ENCODE results near the gene OR2B6. TPM values are rescaled to one million over a fixed set of nuclear protein-coding genes. Genes with fewer than 3 reads are reported as not detected.
"Not testable (repeated sequence)": the region's sequence is repeated elsewhere in the genome, so short reads cannot be mapped to it uniquely, and the experiment has no call there.

Gene OR2B6
- not detected for total RNA-seq

DNA sequence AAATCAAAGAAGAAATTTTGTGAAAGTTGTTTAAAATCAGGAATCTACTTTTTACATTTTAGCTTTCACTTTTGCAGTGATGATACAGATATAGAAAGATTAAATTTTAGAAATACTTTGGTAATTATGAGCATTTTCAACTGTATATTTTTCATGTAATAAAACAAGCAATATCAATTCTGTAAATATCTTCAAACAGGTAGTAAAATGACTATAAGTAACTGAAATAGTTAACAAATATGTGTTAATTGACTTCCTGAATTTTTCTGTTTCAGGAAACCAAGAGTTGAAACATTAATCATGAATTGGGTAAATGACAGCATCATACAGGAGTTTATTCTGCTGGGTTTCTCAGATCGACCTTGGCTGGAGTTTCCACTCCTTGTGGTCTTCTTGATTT lies at the start of gene OR2B6:
TSS of gene OR2B6 (plus strand) at position 301 of the 400 bp plus-strand sequence. CDS start at position 301, 0 bp downstream.
- DNase-seq (ENCODE audit: low spot score) = no peak

DNA sequence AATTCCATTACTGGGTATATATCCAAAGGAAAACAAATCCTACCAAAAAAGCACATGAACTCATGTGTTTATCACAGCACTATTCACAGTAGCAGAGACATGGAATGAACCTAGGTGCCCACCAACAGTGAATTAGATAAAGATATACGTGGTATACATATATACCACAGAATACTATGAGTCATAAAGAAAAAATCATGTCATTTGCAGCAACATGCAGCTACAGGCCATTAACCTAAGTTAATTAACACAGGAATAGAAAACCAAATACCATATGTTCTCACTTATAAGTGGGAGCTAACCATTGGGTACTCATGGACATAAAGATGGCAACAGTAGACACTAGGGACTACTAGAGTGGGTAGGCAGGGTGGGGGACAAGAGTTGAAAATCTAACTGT lies 49.0 kb upstream of the OR2B6 start:
- no peak for DNase-seq (ENCODE audit: low spot score)

DNA sequence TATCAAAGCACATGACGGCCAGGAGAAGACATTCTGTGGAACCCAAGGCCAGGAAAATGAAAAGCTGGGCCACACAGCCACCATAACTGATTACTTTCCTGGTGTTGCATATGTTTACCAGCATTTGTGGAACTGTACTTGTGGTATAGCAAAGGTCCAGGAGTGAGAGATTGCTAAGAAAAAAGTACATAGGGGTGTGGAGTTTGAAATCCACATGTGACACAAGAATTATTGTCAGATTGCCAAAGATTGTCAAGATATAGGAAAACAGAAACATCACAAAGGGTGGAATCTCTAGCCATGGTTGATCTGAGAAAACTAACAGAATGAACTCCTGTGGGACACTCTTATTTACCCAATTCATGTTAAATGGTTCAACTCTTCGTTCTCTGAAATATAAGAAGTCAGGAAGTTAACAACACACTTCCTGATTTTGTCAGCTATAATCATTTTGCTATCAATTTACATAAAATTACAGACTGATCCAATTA lies 45.0 kb upstream of the OR2B6 start, which contains the start of gene OR2B2:
TSS of gene OR2B2 (minus strand) at position 441 of the 491 bp plus-strand sequence. CDS start at position 364, 77 bp downstream.
- DNase-seq (ENCODE audit: low spot score) = no peak

DNA sequence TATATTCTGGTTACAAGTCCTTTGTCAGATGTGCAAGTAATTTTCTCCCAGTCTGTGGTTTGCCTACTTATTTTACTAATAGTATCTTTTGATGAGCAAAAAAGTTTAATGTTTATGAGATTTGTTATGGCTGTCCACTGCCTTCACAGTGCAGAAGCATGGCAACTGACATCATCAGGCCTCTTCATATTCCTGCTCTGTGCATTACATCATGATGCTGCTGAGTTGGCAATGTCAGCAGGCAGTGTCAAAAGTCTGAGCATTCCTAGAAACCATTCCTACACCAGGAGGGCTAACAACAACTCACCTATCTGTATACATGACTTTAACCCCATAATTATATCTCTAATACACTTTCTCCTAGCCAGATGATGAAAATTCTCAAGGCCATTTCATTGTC lies 34.1 kb upstream of the OR2B6 start:
- DNase-seq (ENCODE audit: low spot score) = no peak

DNA sequence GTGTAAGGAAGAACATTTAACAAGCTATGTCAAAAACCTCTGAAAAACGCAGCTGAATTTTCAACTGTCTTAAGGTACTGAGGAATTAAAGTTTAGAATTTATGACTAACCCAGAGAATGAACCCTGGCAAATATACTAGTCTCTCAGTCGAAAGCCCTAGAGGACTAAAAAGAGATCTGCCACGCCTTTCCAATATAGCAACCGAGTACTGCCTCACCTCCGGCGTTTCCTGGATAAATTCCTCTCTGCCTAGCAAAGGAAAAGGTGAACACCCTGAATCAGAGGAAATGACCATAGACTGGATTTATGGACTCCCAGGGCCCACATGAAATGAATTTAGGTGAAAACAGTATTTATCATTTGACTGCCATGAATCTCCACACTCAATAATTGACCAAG lies 32.9 kb upstream of the OR2B6 start:
- no peak for DNase-seq (ENCODE audit: low spot score)

DNA sequence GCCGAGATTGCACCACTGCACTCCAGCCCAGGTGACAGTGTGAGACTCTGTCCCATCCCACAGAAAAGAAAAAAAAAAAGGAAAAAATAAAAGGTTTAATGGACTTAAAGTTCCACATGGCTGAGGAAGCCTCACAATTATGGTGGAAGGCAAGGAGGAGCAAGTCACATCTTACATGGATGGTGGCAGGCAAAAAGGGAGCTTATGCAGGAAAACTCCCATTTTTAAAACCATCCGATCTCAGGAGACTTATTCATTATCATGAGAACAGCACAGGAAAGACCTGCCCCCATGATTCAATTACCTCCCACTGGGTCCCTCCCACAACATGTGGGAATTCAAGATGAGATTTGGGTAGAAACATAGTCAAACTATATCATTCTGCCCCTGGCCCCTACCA lies 29.0 kb upstream of the OR2B6 start:
- DNase-seq (ENCODE audit: low spot score) = not testable (repeated sequence)

DNA sequence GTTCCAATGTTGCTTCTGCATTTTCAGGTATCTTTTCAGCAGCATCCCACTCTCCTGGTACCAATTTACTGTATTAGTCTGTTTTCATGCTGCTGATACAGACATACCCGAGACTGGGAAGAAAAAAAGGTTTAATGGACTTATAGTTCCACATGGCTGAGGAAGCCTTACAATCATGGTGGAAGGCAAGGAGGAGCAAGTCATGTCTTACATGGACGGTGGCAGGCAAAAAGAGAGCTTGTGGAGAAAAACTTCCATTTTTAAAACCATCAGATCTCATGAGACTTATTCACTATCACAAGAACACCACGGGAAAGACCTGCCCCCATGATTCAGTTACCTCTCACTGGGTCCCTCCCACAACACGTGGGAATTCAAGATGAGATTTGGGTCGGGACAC lies 27.1 kb upstream of the OR2B6 start:
- not testable (repeated sequence) for DNase-seq (ENCODE audit: low spot score)

DNA sequence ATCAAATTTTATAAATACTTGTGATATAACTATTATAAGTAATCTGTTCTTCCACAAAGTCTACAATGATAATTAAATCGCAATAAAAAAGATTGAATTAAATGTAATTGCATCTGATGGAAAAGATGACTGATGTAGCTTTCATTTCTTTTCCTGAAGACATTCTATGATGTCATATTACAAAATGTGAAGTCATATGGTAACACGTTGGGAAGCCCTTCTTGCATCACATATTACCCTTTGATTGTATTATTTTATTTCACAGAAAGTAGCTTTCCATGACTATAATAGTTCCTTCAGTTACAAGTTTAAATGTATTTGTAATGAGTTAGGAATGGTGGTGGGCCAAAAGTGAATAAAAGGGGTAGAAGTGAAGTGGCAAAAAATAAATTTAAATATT lies 25.8 kb upstream of the OR2B6 start:
- DNase-seq (ENCODE audit: low spot score) = no peak

DNA sequence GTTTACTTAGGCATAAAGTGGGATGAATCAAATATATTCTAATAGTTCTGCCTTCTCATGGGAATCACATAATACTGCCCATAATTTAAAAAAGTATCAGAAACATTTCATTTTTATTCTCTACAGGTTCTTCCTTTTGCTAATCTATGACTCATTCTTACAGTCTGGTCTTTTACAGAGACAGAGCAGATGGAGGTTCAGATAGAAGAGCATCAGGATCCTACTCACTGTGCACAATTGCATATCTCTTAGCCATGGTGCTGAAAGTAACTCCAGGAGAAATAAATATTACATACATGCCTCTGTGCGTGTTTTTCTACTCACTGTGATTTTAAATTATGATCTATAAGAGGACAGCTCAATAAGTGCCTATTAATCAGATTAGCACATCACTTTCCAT lies 16.3 kb upstream of the OR2B6 start:
- no peak for DNase-seq (ENCODE audit: low spot score)

DNA sequence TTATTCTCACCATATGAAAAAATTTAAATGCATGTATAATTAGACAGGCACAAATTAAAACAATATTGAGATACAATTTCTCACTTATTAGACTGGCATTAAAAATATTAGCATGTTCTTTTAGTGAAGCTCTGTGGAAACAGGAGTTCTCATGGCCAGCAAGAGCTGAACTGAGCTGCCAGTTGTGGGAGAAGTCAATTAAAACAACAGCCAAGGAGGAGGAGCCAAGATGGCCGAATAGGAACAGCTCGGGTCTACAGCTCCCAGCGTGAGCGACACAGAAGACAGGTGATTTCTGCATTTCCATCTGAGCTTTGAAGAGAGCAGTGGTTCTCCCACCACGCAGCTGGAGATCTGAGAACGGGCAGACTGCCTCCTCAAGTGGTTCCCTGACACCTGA lies 14.0 kb upstream of the OR2B6 start:
- DNase-seq (ENCODE audit: low spot score) = not testable (repeated sequence)

DNA sequence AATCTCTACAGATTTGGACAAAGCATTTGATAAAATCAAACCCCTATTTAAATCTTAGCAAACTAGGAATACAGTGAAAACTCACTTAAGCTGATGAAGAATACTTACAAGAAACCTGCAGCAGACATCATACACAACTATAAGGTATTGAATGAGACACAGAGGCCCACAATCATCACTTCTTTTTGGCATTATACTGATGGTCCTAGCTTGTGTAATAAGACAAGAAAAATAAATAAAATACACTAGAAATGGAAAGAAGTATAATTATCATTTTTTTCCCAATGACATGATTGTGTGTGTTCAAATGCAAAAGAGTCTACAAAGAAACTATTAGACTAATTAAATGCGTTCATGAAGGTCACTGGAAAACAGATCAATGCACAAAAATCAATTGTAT lies 8.8 kb upstream of the OR2B6 start:
- DNase-seq (ENCODE audit: low spot score) = no peak

DNA sequence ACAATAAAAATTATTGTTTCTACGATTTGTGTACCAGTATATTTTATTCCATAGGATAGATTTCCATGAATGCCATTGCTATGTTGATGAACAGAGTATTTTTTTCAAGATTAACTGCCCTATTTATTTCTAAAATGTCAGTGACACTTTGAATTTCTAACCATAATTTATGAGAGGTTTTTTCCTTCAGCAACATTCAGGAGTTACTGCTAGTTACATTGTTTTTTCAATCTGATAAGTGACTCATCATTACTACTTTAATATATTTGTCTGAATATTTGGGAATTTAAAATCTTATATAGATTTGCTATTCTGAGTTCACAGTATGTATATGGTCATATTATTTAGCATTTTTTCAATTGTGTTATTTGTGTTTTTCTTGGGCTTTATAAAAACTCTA lies 6.0 kb upstream of the OR2B6 start:
- DNase-seq (ENCODE audit: low spot score) = no peak

DNA sequence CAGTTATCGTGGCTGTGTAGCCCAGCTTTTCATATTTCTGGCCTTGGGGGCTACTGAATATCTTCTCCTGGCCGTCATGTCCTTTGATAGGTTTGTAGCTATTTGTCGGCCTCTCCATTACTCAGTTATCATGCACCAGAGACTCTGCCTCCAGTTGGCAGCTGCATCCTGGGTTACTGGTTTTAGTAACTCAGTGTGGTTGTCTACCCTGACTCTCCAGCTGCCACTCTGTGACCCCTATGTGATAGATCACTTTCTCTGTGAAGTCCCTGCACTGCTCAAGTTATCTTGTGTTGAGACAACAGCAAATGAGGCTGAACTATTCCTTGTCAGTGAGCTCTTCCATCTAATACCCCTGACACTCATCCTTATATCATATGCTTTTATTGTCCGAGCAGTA lies 475 bp downstream of the OR2B6 start:
- no peak for DNase-seq (ENCODE audit: low spot score)

DNA sequence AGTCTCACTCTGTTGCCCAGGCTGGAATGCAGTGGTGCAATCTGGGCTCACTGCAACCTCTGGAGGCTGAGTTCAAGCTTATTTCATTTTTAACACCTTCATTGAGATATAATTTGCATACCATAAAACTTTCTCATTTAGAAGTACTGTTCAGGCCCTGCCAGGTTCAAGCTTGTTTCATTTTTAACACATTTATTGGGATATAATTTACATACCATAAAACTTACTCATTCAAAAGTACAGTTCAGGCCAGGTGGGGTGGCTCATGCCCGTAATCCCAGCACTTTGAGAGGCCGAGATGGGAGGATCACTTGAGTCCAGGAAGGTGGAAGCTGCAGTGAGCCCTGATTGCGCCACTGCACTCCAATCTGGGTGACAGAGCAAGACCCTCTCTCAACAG lies 5.5 kb downstream of the OR2B6 start:
- DNase-seq (ENCODE audit: low spot score) = no peak

DNA sequence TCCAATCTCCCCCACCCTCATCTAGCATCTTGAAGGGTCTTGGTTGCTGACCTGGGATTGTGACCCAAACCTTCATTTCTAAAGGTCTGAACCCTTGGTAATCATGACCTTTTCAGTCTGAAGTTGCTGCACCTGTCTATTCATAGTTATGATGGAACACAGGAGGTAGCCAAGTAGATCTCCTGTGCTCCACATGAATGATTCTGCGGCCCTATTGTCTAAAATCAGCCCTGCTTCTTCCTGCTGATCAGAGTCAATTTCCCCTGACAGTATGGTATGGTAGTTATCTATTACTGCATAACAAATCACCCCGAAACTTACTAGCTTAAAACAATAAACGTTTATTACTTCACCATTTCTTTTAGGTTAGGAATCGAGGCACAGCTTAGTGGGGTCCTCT lies 9.0 kb downstream of the OR2B6 start:
- DNase-seq (ENCODE audit: low spot score) = no peak

DNA sequence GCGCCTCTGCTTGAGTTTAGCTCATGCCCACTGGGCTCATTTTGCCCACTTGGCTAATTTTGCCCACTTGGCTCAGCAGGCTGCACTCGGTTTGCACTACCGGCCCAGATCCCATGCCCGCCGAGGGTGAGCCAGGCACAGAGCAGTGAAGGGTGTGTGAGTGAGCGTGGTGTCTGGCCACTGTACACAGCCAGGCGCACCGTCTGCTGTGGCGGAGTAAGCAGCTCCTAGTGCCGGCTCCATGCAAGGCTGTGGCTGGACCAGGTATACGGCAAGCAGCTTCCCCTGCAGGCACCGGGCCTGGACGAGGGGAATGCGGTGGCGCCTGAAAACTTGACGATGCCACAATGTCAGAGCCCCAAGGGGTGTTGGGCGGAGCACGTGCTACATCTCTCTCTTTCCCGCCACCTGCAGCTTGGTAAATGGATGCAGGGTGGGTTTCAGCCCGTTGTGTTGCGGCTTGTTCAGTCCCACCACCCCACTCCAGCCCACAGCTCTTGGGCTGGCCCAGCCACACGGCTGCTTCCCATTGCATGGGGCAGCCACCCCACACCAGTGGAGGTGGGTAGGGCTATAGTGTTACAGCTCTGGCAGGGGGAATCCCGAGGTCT lies 9.9 kb downstream of the OR2B6 start:
- no peak for DNase-seq (ENCODE audit: low spot score)

DNA sequence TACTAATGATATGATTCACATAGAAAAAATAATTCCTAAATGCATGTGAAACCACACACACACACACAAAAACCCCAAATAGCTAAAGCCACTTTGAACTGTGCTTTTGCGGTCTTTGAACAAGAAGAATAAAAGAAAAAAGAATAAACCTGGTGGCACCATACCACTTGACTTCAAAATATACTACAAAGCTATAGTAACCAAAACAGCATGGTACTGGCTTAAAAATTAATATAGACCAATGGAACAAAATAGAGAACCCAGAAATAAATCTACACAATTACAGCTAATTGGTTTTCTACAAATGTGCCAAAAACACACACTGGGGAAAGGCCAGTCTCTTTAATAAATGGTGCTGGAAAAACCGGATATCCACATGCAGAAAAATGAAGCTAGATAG lies 13.4 kb downstream of the OR2B6 start:
- DNase-seq (ENCODE audit: low spot score) = no peak

DNA sequence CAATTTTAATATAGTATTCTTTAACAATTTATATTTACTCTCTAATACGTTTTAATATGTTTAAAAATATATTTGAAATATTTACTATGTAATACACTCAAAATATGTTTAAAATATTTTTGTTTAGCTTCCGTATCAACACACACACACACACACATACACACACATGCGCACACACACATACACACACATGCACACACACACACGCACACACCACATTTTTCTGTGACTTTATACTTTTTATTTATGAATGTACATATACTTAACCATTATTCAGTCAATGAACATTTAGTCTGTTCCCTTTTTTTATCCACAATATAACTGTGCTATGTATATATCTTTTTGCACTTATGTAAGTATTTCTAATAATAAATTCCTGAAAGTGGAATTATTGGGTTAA lies 15.7 kb downstream of the OR2B6 start:
- no peak for DNase-seq (ENCODE audit: low spot score)

DNA sequence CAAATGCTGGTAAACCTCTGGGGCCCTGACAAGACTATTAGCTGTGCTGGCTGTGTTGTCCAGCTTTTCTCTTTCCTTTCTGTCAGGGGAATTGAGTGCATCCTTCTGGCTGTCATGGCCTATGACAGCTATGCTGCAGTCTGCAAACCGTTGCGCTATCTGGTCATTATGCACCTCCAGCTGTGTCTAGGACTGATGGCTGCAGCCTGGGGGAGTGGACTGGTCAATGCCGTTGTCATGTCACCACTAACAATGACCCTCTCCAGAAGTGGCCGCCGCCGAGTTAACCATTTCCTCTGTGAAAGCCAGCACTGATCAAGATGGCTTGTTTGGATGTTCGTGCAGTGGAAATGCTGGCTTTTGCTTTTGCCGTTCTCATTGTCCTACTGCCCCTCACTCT lies 20.3 kb downstream of the OR2B6 start:
- no peak for DNase-seq (ENCODE audit: low spot score)

DNA sequence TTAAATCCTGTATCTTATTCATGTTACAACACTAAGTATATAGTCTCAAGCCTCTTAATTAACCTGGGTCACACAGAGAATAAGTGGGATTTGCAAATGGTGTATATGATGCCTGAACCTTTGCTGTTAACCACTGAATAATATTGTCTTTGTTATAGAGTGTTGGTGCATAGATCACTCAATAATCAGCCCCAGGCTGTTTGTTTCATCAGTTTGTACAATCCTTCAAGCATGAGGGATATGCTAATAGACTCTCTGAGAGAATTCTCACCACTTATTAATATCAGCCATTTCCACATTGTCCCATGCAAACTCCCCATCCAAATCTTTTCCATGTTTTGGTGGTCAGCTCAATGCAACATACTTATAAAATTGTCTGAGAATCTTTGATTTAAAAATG lies 21.7 kb downstream of the OR2B6 start:
- DNase-seq (ENCODE audit: low spot score) = no peak

DNA sequence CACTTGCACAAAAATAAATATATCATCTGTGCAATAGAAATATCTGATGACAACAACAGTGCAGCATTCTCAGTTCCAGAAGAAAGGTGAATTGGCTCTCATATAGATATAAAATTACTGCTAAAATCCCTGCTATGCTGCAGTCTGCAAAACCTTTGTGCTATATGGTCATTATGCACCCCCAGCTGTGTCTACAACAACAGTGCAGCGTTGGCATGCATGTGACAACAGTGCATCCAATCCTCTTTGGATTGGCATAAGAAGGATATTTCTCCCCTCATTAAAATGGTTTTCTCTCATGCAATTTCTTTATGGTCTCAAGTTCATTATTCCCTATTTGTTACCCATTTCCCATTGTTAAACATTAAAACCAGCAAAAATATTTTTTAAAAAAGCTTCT lies 23.1 kb downstream of the OR2B6 start:
- no peak for DNase-seq (ENCODE audit: low spot score)

DNA sequence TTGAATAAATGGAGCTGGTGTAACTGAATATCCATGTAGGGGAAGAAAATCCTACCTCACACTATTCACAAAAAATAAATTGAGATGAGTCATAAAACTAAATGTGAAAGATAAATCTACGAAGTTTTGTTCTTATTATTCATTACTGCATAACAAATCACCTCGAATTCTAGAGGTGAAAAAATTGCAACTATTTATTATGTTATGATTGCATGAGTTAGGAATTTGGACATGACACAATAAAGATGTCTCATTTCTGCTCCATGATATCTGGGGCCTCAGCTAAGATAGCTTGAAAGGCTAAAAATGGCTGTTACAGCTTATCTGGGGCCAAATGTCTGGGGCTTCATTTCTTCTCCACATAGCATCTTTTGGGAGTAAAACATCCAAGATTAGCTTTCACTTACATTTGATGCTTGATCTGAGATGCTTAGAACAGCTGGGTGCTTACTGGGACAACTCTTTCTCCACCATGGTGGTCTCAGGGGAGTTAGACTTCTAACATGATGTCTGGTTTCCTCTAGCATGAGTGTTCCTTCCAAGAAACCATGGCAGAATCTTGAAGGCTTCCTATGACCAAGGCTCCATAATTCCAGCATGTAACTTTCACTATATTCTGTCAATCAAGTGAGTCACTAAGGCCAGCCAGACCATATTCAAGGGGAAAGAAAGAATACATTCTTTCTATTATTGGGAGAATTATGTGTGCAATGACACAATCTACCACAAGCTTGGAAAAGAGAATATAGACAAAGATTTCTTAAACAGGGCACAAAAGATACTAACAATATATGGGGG lies 30.1 kb downstream of the OR2B6 start:
- no peak for DNase-seq (ENCODE audit: low spot score)

DNA sequence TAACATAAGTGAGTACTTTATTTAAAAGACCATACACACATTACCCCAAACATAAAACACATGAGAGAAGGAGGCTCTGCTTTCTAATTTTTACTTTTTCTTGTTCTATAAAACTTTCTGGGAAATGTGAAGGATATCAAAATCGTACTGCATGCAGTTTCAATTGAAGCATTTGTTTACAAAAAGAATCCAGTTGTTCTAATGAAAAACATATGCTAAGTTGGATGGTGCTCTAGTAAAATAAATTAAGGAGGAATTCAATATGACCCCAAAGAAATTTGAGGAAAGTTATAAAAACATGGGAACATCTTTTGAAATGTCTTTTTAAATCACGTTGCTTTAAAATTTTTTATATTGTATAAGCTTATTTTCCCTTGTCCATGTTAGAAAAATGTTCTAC lies 37.6 kb downstream of the OR2B6 start:
- DNase-seq (ENCODE audit: low spot score) = no peak
